Neural cell (in vitro differentiated cells): ENCODE measurements around the gene MTF2. TPM values are rescaled to one million over a fixed set of nuclear protein-coding genes. Genes with fewer than 3 reads are reported as not detected.

Experiments
- H2AFZ ChIP-seq: fragments of 200-600, 300-800 bp; sonication (generic), shearing (Covaris generic); 2 replicates; pipeline ENCODE4 v1.6.0; 2014; ENCODE audit warnings: low read depth, mild to moderate bottlenecking, antibody characterized with exemption, low read length, moderate library complexity
- H3F3A ChIP-seq: fragments of 200-600 bp; shearing (Covaris generic); 2 replicates; pipeline ENCODE4 v1.6.1; 2016; ENCODE audit warnings: mild to moderate bottlenecking, moderate library complexity, mixed read lengths, antibody characterized with exemption, low read length; ENCODE audit not compliant: insufficient read depth, poor library complexity, severe bottlenecking
- H3K27ac ChIP-seq: fragments of 200-600, 300-800 bp; sonication (generic), shearing (Covaris generic); 2 replicates; pipeline ENCODE4 v1.5.1; 2014; ENCODE audit warnings: mild to moderate bottlenecking, low read length, moderate library complexity
- H3K27me3 ChIP-seq: fragments of 300-800, 200-600 bp; sonication (generic), shearing (Covaris generic); 2 replicates; pipeline ENCODE4 v1.6.0; 2014; ENCODE audit warnings: mild to moderate bottlenecking, low read depth, low read length, moderate library complexity; ENCODE audit not compliant: insufficient read depth
- H3K36me3 ChIP-seq: fragments of 300-800, 200-600 bp; sonication (generic), shearing (Covaris generic); 2 replicates; pipeline ENCODE4 v1.5.1; 2014; ENCODE audit warnings: mild to moderate bottlenecking, antibody characterized with exemption, low read length, moderate library complexity; ENCODE audit not compliant: insufficient read depth
- H3K4me2 ChIP-seq: fragments of 300-800, 200-600 bp; sonication (generic), shearing (Covaris generic); 2 replicates; pipeline ENCODE4 v1.6.0; 2014; ENCODE audit warnings: mild to moderate bottlenecking, low read length
- H3K4me3 ChIP-seq: fragments of 300-800, 200-600 bp; sonication (generic), shearing (Covaris generic); 2 replicates; pipeline ENCODE4 v1.5.1; 2014; ENCODE audit warnings: mild to moderate bottlenecking, low read length, moderate library complexity
- H3K79me2 ChIP-seq: fragments of 200-600 bp; shearing (Covaris generic); replicated peaks from 2 replicates; pipeline ENCODE4 v1.6.0; 2014; ENCODE audit warnings: mild to moderate bottlenecking, low read length, moderate library complexity; ENCODE audit not compliant: insufficient read depth
- H3K9ac ChIP-seq: fragments of 300-800, 200-600 bp; sonication (generic), shearing (Covaris generic); 2 replicates; pipeline ENCODE4 v1.6.1; 2016; ENCODE audit warnings: mild to moderate bottlenecking, low read length, mixed read lengths
- H3K9me2 ChIP-seq: fragments of 200-600 bp; shearing (Covaris generic); 2 replicates; pipeline ENCODE4 v1.6.1; 2016; ENCODE audit warnings: mild to moderate bottlenecking, low read length, mixed read lengths; ENCODE audit not compliant: insufficient read depth
- H3K9me3 ChIP-seq: fragments of 200-600, 300-800 bp; sonication (generic), shearing (Covaris generic); 2 replicates; pipeline ENCODE4 v1.6.1; 2016; ENCODE audit warnings: mild to moderate bottlenecking, mixed run types, low read length, moderate library complexity, mixed read lengths
- H4K20me1 ChIP-seq: fragments of 200-600 bp; shearing (Covaris generic); 2 replicates; pipeline ENCODE4 v1.6.1; 2016; ENCODE audit warnings: mild to moderate bottlenecking, mixed run types; ENCODE audit not compliant: insufficient read depth
- EP300 ChIP-seq: fragments of 450-650 bp; conservative IDR thresholded peaks from 2 replicates; pipeline ENCODE4 v1.6.1; 2014; ENCODE audit warnings: antibody characterized with exemption, mild to moderate bottlenecking, moderate library complexity; ENCODE audit not compliant: poor library complexity, severe bottlenecking
- EZH2 ChIP-seq: fragments of 200-600, 300-800 bp; shearing (Covaris generic), sonication (generic); IDR thresholded peaks from 2 replicates; pipeline ENCODE4 v1.6.1; 2014; ENCODE audit warnings: antibody characterized with exemption, low read length, borderline replicate concordance, mild to moderate bottlenecking; ENCODE audit not compliant: insufficient read depth, poor library complexity, severe bottlenecking
- MXI1 ChIP-seq: fragments of 450-650 bp; conservative IDR thresholded peaks from 2 replicates; pipeline ENCODE4 v1.6.1; 2014; ENCODE audit warnings: antibody characterized with exemption, mild to moderate bottlenecking; ENCODE audit not compliant: poor library complexity, severe bottlenecking
- POLR2AphosphoS5 ChIP-seq: IDR thresholded peaks from 2 replicates; pipeline ENCODE4 v1.6.1; 2012
- RAD21 ChIP-seq: fragments of 450-650 bp; conservative IDR thresholded peaks from 2 replicates; pipeline ENCODE4 v1.6.1; 2014; ENCODE audit warnings: antibody characterized with exemption, mild to moderate bottlenecking, moderate library complexity
- SMC3 ChIP-seq: fragments of 450-650 bp; conservative IDR thresholded peaks from 2 replicates; pipeline ENCODE4 v1.6.1; 2014; ENCODE audit warnings: antibody characterized with exemption, mild to moderate bottlenecking, moderate library complexity; ENCODE audit not compliant: poor library complexity
- TAF1 ChIP-seq: IDR thresholded peaks from 2 replicates; pipeline ENCODE4 v1.6.1; 2012; ENCODE audit warnings: low read depth
- polyA plus RNA-seq: library from polyadenylated mRNA; depleted of rRNA; stranded (reverse); fragments of >200 nt; gene quantifications from 2 replicates; pipeline ENCODE4 v1.2.3, GENCODE V29; 2014
- TF ChIP-seq, protein P1 (sequence below): fragments of 450-650 bp; IDR thresholded peaks from 2 replicates; pipeline ENCODE4 v1.5.1; 2014; ENCODE audit warnings: antibody characterized with exemption, mild to moderate bottlenecking, moderate library complexity; ENCODE audit not compliant: poor library complexity, severe bottlenecking
- TF ChIP-seq, protein P2 (sequence below): IDR thresholded peaks from 2 replicates; pipeline ENCODE4 v1.6.1; 2012; ENCODE audit warnings: borderline replicate concordance

The MTF2 gene
- polyA plus RNA-seq, 1 donor from 2014 or later = 124 TPM

DNA sequence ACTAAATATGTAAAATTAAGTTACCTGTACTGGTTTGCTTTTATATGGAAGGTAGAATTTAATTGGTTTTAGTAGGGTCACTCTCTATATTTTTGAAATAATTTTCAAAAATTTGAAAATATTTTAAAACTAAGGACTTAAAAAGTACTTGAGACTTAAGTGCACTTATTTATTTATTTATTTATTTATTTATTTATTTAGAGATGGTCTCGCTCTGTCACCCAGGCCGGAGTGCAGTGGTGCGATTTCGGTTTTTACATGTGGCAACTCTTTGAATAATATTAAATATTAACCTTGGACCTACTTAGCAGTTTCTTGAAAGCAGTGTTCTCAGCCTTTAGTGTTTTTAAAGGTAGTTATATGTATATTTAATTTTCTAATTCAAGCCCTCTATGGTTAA lies 64.7 kb downstream of the MTF2 start:
- Histone ChIP-seq H2AFZ (no peak overlapping the region), H3K9ac (no peak overlapping the region), H3K9me3 (no peaks in the 10 kb centered on the region), H3K4me2 (no peak overlapping the region), H3K79me2 (no peaks in the 10 kb centered on the region), H3K36me3 (no peaks in the 10 kb centered on the region), H4K20me1 (no peaks in the 10 kb centered on the region), H3K27ac (no peak overlapping the region), H3K9me2 (no peaks in the 10 kb centered on the region), H3F3A (no peaks in the 10 kb centered on the region), H3K27me3 (no peaks in the 10 kb centered on the region), H3K4me3 (no peak overlapping the region)
- TF ChIP-seq RAD21 = no peak
- TF ChIP-seq, protein P1, sequence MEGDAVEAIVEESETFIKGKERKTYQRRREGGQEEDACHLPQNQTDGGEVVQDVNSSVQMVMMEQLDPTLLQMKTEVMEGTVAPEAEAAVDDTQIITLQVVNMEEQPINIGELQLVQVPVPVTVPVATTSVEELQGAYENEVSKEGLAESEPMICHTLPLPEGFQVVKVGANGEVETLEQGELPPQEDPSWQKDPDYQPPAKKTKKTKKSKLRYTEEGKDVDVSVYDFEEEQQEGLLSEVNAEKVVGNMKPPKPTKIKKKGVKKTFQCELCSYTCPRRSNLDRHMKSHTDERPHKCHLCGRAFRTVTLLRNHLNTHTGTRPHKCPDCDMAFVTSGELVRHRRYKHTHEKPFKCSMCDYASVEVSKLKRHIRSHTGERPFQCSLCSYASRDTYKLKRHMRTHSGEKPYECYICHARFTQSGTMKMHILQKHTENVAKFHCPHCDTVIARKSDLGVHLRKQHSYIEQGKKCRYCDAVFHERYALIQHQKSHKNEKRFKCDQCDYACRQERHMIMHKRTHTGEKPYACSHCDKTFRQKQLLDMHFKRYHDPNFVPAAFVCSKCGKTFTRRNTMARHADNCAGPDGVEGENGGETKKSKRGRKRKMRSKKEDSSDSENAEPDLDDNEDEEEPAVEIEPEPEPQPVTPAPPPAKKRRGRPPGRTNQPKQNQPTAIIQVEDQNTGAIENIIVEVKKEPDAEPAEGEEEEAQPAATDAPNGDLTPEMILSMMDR = no peak
- TF ChIP-seq EP300 = no peak
- TF ChIP-seq, protein P2, sequence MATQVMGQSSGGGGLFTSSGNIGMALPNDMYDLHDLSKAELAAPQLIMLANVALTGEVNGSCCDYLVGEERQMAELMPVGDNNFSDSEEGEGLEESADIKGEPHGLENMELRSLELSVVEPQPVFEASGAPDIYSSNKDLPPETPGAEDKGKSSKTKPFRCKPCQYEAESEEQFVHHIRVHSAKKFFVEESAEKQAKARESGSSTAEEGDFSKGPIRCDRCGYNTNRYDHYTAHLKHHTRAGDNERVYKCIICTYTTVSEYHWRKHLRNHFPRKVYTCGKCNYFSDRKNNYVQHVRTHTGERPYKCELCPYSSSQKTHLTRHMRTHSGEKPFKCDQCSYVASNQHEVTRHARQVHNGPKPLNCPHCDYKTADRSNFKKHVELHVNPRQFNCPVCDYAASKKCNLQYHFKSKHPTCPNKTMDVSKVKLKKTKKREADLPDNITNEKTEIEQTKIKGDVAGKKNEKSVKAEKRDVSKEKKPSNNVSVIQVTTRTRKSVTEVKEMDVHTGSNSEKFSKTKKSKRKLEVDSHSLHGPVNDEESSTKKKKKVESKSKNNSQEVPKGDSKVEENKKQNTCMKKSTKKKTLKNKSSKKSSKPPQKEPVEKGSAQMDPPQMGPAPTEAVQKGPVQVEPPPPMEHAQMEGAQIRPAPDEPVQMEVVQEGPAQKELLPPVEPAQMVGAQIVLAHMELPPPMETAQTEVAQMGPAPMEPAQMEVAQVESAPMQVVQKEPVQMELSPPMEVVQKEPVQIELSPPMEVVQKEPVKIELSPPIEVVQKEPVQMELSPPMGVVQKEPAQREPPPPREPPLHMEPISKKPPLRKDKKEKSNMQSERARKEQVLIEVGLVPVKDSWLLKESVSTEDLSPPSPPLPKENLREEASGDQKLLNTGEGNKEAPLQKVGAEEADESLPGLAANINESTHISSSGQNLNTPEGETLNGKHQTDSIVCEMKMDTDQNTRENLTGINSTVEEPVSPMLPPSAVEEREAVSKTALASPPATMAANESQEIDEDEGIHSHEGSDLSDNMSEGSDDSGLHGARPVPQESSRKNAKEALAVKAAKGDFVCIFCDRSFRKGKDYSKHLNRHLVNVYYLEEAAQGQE = no peak
- TF ChIP-seq POLR2AphosphoS5 = no peak
- no peak for TF ChIP-seq SMC3
- TF ChIP-seq TAF1 = no peak
- no peak for TF ChIP-seq EZH2
- TF ChIP-seq MXI1 = no peak

DNA sequence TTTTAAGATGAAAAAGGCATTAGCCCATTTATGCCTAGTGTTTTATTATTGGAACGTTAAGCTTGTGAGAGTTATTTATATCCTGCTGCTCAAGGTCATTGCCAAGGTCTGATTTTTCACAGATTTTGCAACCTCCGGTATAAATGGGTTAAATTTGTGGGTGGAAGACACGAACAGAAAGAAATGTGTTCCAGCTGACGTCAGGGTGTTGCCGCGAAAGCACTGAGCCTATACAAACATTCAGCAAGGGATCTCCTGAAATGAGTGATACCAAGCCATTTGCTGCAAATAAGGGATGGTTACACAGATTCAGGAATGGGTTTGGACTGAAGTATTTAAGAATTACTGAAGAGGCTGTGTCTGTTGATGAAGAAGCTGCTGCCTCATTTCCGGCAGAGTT lies 68.9 kb downstream of the MTF2 start:
- H3K9ac ChIP-seq = no peak overlapping the region
- no peak overlapping the region for H3K4me3 ChIP-seq
- no peak overlapping the region for H3K27ac ChIP-seq
- H3K27me3 ChIP-seq = no peaks in the 10 kb centered on the region
- H3K4me2 ChIP-seq = no peak overlapping the region
- H3K9me3 ChIP-seq = no peaks in the 10 kb centered on the region
- H3K36me3 ChIP-seq = no peaks in the 10 kb centered on the region
- no peaks in the 10 kb centered on the region for H3K79me2 ChIP-seq
- H3K9me2 ChIP-seq = no peaks in the 10 kb centered on the region
- H4K20me1 ChIP-seq = no peaks in the 10 kb centered on the region
- TF ChIP-seq POLR2AphosphoS5 (no peak), TAF1 (no peak)
- TF ChIP-seq, protein P2 = no peak
- no peak overlapping the region for H2AFZ ChIP-seq
- no peaks in the 10 kb centered on the region for H3F3A ChIP-seq
